ENCODE data around the gene NPC1.
"Not testable (repeated sequence)": the region's sequence is repeated elsewhere in the genome, so short reads cannot be mapped to it uniquely, and the experiment has no call there.

NPC1 gene

GRCh38 chr18:23575309-23575651 lies 11.0 kb downstream of the NPC1 start:
- DNase-seq (ENCODE audit: low spot score) = no peak

- DNase-seq (ENCODE audit: low spot score) = no peak
Measured at GRCh38 chr18:23574611-23575308, 11.5 kb downstream of the NPC1 start.

DNA sequence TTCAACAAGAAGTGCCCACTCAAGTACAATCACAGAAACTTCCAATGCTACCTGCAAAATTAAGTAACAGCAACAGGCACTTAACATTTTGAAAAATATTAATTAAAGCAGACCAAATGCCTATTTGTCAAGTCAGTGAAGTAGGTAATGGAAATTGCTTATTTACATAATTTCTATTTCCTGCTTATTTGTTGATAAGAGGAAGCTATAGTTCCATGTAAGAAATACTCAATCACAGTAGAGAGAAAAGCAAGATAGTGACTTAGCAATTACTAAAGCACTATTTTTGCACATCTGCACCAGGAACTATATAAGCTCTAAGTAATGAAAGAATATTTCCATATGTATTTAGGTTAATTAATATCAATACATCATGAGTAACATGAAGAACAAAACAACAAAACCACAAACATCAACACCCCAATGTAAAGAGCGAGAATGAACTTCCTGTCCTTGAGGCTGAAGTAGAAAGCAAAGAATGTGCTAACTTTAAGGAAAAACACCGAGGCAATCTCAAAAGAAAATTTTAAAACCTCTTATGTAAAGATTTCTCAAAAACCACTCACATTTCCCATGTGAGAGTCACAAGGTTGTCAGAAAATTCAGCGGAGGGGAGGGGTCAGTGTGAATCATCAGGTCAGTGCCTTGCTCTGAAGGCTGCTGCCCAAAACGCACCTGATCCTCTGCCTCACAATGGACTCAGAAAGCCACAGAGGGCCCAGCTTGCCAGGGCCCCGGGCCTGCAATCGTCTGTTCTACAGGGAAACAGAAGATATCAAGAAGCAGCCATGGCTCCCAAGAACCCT lies 12.5 kb downstream of the NPC1 start:
- DNase-seq (ENCODE audit: low spot score) = no peak

GRCh38 chr18:23573020-23573419 lies 13.3 kb downstream of the NPC1 start:
- DNase-seq (ENCODE audit: low spot score) = no peak

GRCh38 chr18:23572570-23572969 lies 13.7 kb downstream of the NPC1 start:
- no peak for DNase-seq (ENCODE audit: low spot score)

DNA sequence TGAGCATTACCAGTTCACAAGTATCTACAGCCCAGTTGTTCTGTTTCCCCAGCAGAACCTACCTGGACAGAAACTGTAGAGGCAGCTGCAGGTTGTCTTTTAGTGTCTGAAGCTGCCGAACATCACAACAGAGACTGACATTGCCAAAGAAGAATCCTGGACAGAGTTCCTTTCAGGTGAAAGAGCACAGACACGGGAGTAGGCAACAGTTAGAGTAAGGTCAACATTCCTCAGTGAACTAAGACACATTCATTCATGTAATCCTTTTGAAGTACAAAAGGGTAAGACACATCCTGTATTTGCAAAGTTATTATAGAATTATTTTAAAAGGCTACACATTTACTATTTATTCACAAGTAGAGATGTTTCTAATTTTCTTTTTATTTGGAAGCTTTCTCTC lies 14.3 kb downstream of the NPC1 start:
- DNase-seq (ENCODE audit: low spot score) = no peak

GRCh38 chr18:23570912-23571504 lies 15.3 kb downstream of the NPC1 start:
- DNase-seq (ENCODE audit: low spot score) = no peak

- no peak for DNase-seq (ENCODE audit: low spot score)
Measured at GRCh38 chr18:23569299-23570063, 16.8 kb downstream of the NPC1 start.

GRCh38 chr18:23568281-23569138 lies 17.8 kb downstream of the NPC1 start:
- DNase-seq (ENCODE audit: low spot score) = no peak

- DNase-seq (ENCODE audit: low spot score) = no peak
Measured at GRCh38 chr18:23567671-23568070, 18.6 kb downstream of the NPC1 start.

DNA sequence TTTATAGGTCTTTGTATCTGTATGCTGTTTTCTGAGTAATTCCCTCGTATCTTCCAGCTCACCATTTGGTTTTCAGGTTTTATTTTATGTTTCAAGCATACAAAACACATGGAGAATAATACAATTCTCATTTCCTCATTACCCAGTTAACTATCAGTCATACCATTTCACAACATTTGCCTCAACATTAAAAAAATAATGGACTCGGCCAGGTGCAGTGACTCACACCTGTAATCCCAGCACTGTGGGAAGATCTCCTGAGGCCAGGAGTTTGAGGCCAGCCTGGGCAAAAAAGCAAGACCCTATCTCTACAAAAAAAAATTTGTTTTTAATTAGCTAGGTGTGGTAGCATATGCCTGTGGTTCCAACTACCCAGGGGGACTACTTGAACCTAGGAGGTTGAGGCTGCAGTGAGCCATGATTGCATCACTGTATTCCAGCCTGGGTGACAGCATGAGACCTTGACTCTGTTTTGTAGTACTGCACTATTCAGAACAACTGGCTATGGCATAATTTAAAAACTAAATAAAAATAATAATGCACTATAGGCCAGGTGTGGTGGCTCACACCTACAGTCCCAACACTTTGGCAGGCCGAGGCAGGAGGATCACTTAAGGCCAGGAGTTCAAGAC lies 20.3 kb downstream of the NPC1 start:
- DNase-seq (ENCODE audit: low spot score) = no peak

DNA sequence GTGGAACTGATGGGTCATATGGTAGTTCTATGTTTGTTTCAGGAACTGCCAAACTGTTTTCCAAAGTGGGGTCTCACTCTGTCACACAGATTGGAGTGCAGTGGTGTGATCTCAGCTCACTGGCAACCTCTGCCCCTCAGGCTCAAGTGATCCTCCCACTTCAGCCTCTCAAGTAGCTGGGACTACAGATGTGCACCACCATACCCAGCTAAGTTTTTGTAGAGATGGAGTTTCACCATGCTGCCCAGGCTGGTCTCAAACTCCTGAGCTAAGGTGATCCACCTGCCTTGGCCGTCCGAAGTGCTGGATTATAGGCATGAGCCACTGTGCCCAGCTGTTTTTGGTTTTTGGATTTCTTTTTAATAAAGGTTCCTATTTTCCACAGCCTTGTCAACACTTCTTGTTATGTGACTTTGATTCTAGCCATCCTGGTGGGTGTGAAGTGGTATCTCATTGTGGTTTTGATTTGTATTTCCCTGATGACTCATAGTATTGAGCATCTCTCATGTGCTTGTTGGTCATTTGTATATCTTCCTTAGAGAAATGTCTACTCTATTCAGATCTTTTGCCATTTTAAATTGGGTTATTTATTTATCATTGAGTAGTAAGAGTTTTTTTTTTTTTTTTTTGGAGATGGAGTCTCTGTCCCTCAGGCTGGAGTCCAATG lies 22.8 kb downstream of the NPC1 start:
- DNase-seq (ENCODE audit: low spot score) = no peak

- no peak for DNase-seq (ENCODE audit: low spot score)
Measured at GRCh38 chr18:23560186-23560585, 26.1 kb downstream of the NPC1 start.

GRCh38 chr18:23557511-23557910 lies 28.8 kb downstream of the NPC1 start:
- not testable (repeated sequence) for DNase-seq (ENCODE audit: low spot score)

- DNase-seq (ENCODE audit: low spot score) = no peak
Measured at GRCh38 chr18:23556145-23556780, 30.0 kb downstream of the NPC1 start.

GRCh38 chr18:23553887-23554286 lies 32.4 kb downstream of the NPC1 start:
- DNase-seq (ENCODE audit: low spot score) = no peak

DNA sequence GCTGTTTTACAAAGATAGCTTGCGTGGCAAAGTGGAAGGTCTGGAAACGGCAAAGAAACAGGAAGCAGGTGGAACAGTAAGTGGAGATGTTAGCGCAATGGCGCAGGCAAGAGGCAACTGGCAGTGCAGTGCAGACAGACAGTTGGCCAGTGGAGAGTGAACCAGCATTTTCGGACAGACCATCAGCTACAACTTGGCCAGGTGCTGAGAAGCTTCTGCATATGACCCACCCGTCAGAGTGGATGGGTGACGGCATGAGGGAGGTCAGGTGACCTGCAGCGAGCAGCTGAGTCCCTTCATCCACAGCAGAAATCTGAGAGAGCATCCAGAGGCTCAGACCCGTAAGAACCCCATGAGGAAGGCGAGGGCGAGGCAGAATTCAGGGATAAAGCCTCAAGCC lies 33.8 kb downstream of the NPC1 start:
- DNase-seq (ENCODE audit: low spot score) = no peak

DNA sequence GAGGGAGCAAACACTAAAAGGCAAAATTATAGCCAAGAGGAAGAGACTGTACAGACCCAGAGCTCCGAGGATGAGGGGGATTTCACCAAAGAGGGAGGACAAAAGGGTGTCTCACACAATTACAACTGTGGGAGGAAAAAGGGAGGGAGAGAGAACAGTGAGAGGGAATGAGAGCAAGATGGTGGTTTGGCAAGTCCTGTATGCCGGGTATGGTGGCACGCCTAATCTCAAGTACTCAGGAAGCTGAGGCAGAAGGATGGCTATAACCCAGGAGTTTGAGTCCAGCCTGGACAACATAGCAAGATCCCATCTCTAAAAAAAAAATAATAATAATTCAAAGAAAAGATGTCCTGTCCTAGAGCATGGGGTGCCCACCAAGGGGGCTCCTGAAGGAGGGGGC lies 34.3 kb downstream of the NPC1 start:
- no peak for DNase-seq (ENCODE audit: low spot score)

DNA sequence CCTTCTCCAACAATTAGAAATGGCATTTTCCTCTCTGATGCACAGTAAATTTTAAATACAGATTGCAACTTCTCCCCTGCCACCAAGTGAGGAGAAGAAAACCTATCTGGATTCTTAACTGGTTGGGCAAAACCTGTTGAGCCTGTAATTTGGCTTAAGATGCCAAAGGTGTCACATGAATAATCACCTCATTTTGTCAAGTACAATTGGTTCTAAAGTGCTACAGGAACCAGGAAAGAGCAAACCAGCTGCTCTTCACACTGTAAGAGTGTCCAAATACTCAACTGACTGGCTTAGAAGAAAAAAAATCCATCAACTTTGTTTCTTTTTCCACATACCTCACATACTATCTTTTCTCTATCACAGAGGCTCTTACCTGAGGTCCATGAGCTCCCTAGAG lies 35.4 kb downstream of the NPC1 start:
- no peak for DNase-seq (ENCODE audit: low spot score)

DNA sequence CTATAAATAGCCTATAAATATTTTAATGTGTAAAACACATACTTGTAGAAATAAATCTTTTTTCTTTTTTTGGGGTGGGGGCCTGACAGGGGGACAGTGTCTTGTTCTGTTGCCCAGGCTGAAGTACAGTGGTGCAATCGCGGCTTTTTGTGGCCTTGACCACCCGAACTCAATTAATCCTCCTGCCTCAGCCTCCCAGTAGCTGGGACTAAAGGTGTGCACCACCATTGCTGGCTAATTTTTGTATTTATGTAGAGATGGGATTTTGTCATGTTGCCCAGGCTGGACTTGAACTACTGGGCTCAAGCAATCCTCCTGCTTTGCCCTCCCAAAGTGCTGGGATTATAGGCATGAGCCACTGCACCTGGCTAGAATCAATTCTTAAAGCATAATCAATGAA lies 37.6 kb downstream of the NPC1 start:
- no peak for DNase-seq (ENCODE audit: low spot score)
